ENCODE results near the gene TLE6.
"Not testable (repeated sequence)": the region's sequence is repeated elsewhere in the genome, so short reads cannot be mapped to it uniquely, and the experiment has no call there.

Gene TLE6

GRCh38 chr19:3005345-3005744 is 28.0 kb downstream of the TLE6 start:
- no peak for DNase-seq

DNA sequence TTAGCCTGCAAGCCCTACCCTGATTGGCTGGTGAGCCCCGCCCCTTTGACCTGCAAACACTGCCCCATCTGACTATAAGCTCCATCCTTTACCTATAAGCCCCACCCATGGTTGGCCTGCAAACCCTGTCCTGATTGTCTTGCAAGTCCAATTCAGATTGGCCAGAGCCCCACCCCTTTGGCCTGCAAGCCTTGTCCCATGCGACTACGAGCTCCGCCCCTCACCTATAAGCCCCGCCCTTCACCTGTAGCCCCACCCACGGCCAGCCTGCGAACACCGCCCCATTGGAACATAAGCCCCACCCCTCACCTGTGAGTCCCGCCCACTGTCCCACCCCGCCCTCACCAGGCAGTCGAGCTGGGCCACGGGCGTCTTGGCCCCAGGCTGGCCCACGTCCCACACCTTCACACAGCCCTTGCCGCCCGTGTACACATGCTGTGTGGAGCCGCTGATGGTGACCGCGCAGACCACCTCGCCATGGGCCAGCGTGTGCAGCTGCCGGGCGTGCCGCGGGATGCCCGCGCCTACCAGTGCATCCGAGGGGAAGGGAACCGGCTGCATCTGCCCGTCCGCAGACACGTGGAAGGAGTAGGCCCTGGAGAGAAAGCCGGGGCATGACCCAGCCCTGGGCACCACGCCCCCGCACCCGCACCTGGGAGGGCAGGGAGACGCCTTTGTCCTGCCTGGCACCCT is 28.9 kb downstream of the TLE6 start:
- DNase-seq, result no peak

GRCh38 chr19:3007975-3008374 is 30.6 kb downstream of the TLE6 start:
- no peak for DNase-seq

- DNase-seq, result no peak
These were observed 31.6 kb downstream of the TLE6 start for GRCh38 chr19:3008994-3009393.

GRCh38 chr19:3010871-3011270 is 33.5 kb downstream of the TLE6 start:
- no peak for DNase-seq

- not testable (repeated sequence) for DNase-seq
These were observed 34.7 kb downstream of the TLE6 start for GRCh38 chr19:3012059-3012458.

DNA sequence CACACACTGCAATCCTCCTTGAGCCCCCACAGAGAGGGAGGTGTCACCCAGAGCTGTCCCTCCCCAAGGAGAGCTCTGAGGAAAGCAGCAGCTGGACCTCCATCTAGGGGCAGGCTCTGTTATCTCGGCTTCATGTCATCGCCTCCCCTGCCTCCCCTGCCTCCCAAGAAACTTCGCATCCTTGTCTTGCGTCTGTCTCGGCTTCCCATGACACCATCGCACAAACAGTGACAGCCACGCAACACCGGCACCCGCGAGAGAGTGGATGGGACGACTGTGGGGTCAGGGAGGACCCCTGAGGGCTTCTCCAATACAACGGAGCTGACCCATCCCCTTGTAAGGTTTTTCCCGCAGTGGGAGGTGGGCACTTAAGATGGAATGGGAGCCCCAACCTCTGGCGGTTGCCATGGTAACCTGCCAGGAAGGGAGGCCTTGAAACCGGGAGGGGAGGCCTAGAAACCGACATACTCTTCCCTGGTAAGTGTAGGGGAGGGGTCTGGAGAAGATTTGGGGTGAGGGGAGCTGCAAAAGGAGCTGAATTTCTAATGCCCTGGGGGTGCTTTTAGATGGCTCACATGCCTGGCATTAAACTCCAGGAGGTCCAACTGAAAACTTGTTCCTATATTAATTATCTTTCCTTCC is 35.4 kb downstream of the TLE6 start:
- DNase-seq, result no peak

- DNase-seq, result no peak
These were observed 35.9 kb downstream of the TLE6 start for GRCh38 chr19:3013263-3013725.

- DNase-seq, result no peak
These were observed 36.8 kb downstream of the TLE6 start for GRCh38 chr19:3014135-3014534.

- no peak for DNase-seq
These were observed 38.0 kb downstream of the TLE6 start for GRCh38 chr19:3015126-3016057.

GRCh38 chr19:3017923-3018322 is 40.6 kb downstream of the TLE6 start:
- no peak for DNase-seq

DNA sequence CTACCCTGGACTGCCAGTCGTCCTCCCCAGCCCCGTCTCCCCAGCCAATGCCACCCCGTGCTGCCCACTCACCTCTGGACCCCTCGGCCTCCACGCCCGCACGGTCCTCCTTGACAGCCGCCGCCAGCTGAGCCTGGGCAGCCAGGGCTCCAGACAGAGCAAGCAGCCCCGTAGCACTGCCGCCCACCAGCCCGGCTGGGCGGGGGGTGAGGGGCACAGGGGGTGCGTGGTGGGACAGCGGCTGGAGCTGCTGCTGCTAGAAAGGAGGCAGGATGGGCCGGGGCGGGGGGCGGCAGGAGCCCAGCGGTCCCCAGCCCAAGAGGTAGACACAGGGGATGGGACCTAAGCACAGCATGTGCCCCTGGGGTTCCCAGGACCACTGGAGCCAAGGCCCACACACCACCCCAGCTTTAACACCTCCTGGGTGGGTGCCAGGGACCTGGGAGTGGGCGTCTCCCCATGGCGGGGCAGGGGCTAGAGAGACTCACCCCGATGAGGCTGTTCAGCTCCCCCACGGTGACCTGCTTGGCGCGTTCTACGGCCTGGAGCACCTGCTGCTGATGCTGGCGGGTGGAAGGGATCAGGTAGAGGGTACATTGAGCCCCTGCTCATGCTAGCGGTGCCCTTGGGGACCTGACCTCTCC is 42.0 kb downstream of the TLE6 start:
- no peak for DNase-seq

DNA sequence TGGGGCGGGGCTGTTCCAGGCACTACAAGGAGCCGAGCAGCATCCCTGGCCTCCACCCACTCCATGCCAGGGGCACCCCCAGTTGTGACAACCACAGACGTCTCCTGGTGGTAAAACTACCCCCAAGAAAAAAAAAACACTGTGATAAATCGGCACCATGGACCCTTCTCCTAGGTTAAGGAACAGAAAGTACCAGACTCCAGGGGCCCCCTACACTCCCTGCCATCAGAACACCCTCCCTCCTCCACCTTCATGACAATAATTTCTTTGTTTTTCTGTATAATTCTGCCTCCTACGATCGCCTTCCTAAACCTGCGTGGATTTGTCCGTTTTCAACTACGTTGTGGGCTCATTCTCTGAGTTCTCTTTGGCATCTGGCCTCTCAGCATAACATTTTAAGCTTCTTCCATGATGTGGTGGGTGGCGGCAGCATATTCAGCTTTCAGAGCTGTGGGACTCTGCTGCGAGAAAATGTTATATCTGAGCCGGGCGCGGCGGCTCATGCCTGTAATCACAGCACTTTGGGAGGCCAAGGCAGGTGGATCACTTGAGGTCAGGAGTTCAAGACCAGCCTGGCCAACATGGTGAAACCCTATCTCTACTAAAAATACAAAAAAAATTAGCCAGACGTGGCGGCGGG is 43.1 kb downstream of the TLE6 start:
- DNase-seq, result no peak

DNA sequence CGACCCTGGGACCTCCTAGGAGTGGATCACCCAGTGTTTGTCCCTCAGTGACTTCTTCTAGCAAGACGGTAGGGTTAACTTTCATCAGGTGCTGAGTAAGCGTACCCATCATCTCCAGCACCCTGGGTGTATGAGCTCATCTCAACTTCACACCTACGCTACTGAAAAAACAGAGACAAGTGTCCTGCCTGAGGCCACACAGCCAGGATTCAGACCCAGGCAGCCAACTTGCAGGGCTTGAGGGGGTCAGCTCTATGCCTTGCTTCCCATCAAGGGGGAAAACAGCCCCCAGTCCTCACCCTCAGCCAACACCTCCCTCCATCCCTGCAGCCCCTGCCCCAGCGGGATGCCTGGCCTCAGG is 47.1 kb downstream of the TLE6 start:
- DNase-seq, result no peak

- no peak for DNase-seq
These were observed 47.6 kb downstream of the TLE6 start for GRCh38 chr19:3024870-3025548.

DNA sequence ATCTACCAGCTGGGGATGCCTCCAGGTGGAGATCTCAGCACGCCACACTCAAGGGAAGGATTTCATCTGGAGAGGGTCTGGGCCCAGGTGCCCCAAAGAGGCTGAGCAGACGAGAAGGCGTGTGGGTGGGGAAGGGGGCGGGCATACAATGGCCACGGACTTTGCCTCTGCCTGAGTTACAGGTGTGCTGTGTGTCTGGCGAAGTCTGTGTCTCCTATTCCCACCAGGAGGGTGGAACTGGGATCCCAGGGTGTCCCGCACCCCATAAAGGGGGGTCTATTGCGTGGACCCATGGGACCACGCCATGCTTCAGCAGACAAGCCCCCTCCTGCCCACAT is 48.2 kb downstream of the TLE6 start:
- no peak for DNase-seq

- no peak for DNase-seq
These were observed 49.4 kb downstream of the TLE6 start for GRCh38 chr19:3026768-3027167.

DNA sequence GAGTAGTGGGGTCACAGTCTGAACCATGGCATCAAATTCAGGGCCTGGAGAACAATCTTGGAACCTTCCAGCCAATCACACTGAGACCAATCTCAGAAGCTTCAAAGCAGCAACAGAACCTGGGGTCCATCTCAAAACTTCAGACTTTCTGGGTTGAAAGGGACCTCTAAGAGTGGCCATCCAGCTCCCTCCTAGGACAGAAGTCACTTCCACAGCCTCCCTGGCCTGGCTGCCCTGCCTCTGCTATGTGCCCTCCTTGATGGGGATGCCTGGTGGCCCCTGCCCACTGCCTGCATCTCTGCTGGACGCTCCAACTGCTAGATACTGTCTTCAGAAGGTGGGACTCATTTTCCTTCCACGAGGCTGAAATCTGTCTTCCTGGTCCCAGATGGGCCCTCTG is 49.9 kb downstream of the TLE6 start:
- no peak for DNase-seq

DNA sequence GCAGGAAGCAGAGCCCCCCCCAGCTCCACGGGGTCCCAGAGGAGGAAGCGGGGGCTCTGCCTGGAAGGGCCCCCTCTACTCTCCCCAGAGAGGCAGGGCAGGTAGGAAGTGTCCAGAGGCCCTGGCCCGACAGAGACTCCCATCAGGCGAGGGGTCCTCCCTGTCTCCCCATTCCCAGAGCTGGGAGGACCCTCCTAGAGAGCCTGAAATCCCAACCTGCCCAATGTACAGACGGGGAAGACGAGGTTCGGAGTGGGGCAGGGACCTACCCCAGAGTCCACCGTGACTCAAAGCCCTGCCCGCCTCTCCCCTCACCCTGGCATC is 50.6 kb downstream of the TLE6 start:
- no peak for DNase-seq

DNA sequence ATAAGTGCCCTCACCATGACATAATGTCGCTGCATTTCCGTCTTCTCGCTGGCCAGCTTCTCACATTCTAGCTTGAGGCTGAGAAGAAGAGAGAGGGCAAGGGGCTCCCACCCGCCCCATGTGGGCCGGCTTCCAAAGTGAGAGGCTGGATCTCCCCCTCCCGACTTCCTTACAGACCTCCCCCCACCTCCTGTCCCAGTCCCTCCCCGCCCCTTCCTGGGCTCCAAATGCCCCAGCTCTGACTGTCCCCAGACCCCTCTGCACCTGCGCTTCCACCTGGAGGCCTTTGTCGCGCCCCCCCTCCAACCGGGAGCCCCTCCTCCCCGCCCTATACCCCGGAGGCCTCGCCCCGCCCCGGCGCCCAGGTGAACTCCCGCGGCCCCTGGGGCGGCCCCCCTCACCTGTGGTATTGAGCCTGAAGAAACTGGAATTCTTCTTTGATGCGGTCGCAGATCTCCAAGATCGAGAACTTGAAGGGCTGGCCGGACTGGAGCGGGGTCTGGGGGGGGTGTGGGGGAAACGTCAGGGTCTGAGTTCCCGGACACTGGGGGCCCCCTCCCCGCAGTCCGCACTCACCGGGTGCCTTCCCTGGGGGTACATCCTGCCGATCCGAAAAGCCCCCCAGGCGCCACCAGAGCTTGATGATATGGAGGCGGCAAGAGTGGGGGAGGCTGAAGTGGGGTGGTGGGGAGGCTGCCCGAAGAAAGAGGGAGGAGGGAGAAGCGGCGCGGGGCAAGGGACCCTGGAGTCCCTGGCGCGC is 51.1 kb downstream of the TLE6 start:
- no peak for DNase-seq

All from effector CD4-positive, alpha-beta T cell (primary cell).